COLO829 (cell line): ENCODE data around the gene GIPC3.
A peak's percentile ranks its signal among the peaks of the same experiment; 100 is the strongest.

Experiments
- DNase-seq: peaks from one replicate; pipeline ENCODE4 v3.0.0; 2012; ENCODE audit warnings: low spot score

GIPC3 gene, protein sequence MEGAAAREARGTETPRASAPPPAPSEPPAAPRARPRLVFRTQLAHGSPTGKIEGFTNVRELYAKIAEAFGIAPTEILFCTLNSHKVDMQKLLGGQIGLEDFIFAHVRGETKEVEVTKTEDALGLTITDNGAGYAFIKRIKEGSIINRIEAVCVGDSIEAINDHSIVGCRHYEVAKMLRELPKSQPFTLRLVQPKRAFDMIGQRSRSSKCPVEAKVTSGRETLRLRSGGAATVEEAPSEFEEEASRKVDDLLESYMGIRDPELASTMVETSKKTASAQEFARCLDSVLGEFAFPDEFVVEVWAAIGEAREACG

DNA sequence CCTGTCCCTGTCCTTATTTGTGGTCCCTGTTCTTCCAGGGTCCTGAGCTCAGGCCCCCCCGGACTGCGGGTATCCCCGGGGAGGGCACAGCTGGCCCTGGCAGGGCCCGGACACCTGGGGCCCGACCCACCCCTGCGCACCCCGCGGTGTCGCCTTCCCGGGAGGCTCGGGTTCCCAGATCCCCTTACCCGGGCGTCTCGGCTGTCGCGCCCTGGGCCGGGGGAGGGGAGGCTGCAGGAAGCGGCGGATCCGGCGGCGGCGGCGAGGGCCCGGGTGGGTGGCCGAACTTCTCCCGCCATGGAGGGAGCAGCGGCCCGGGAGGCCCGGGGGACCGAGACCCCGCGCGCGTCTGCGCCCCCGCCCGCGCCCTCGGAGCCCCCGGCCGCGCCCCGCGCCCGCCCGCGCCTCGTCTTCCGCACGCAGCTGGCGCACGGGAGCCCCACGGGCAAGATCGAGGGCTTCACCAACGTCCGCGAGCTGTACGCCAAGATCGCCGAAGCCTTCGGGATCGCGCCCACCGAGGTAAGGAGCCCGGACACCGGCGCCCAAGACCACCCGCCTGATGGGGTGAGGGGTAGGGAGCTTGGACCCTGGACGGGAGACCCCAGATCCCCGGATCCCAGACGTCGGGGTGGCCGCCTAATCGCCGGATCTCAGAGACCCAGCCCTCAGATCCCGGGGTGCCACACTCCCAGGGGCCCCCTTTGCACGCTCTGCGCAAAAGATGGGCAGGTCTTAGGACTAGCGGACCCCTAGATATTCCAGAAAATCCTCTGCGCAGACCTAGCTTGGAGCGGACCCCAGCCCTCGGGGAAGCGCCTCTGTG lies at the start of gene GIPC3:
GIPC3 (plus strand) TSS at position 178 of the 826 bp plus-strand sequence; CDS start at position 298, 120 bp downstream.
- no peak for DNase-seq

DNA sequence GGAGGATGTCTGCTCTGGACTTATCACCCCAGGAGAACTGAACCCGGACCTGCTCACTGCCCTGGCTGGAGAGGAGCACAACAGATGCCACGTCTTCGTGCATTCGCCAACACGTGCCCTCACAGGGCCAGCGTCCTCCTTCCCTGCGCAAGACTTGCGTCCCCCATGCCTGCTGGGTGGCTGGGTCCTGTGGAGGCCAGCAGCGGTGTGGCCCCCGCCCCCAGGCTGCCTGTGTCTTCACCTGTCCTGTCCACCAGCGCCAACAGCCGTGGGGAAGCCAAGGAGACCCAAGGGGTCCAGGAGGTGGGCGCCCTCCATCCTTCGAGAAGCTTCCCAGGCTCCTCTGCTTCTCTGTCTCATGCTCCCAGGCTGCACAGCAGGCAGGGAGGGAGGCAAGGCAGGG lies 49.7 kb upstream of the GIPC3 start:
- DNase-seq: no peak

DNA sequence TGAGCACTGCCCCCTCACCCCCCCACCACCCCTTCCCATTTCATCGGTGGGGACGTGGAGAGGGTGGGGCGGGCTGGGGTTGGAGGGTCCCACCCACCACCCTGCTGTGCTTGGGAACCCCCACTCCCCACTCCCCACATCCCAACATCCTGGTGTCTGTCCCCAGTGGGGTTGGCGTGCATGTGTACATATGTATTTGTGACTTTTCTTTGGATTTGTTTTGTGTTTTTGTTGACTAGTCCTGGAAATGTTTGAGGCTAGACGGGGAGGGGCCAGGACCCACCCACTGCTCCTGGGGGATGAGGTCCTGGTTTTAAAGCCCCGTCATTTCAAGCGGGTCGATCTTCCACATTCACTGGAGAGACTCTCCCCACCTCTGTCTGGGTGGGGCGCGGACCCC lies 49.3 kb upstream of the GIPC3 start:
- no peak for DNase-seq

DNA sequence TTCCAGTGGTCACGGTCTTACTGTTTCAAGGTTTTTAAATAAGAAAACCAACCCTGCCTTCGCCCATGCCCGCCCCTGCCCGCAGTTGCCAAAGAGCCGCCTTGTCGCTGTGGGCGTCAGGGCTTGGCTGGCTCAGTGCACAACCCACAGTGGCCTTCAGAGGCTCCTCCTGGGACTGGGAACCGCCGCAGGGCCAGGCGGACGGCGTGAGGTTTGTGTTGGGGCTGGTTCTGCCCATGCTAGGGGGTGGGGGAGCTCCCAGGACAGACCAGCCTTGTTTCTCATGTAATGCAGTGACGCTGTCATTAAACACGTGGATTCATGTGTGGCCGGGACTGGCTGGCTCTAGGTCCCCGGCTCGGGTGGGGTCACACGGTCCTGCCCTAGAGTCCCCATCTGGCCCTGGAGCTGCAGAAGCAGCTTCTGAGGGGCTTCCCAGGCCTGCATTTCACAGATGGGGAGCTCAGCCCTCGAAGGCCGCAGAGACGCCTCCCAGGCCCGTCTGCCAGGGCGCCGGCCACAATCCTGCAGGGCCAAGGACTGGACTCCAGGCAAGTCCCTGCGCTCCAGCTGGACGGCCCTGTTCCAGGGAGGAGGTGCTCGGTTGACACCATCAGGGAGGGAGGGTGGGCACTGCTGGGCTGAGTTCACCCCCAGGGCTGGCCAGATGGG lies 48.7 kb upstream of the GIPC3 start:
- DNase-seq: peak; percentile 95

DNA sequence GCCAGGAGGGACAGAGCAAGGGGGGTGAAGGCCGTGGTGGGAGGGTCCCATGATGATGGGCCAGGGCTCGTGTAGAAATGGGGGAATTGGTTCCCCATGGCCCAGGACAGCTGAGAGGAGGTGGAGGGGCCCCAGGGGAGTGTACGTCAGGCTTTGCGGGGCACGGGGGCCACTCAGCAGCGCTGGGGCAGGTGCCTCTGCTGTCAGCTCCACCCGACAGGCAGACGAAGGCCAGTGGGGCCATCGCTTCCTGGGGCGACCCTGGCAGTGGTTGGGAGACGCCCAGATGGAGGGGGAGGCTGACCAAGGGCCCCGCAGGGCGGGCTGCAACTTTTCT lies 48.2 kb upstream of the GIPC3 start:
- DNase-seq: no peak

DNA sequence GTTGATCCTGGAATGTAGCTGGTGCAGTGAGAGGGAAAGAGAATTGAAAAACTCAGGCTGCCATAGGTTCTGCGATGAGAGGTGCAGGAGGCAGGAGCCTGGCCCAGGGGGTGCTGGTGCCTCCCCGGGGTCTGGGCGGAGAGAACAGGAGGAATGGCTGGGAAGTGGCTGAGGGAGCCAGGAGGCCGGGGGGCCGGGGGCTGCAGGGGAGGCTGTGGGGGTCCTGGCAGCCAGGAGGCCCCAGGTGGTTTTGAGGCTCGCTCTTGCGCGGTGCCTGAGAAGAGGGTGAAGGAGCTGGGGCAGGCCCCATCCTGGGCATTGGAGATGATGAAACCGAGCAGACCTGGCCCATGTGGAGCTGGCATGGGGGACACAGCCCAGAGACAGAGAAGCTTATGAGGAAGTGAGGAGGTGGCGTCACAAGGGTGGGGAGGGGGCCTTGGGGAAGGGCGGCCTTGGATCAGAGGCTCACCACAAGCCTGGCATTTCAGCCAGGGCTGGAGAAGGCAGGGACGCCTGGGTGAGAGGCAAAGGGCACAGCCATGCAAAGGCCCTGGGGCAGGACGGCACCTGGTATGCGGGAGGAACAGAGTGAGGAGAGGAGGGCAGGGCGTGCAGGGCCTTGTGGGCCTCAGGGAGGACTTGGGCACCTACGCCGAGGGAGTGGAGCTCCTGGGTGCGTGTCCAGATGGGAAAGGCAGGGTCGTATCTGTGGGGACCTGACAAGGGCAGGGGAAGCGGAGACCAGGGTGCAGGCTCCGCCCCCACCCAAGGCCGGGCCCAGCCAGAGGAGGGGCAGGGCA lies 47.6 kb upstream of the GIPC3 start:
- DNase-seq: no peak

DNA sequence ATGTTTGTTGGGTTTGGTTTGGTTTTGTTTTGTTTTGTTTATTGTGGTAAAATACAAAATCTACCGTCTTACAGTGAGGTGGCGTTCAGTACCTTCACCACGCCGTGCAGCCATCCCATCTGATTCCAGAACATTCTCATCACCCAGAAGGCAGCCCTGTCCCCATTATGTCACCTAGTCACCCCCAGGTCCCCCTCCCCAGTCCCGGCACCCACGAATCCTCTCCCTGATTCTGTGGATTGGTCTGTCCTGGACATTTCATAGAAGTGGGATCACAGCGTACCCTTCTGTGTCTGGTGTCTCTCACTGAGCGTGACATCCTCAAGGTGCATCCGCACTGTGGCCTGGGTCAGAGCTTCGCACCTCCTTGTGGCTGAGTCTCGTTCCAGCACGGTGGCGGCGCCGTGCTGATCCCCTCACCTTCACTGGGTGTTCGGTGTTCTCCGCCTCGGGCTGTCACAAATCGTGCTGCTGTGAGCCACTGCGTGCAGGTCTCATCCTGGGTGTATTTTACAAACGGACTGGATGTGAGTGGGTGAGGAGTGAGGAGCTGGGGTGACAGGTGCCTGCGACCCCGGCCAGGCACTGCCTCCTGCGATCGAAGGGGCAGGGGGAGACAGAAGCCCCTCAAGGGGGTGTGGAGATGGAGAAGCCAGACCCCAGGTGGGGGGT lies 46.9 kb upstream of the GIPC3 start:
- DNase-seq: no peak

DNA sequence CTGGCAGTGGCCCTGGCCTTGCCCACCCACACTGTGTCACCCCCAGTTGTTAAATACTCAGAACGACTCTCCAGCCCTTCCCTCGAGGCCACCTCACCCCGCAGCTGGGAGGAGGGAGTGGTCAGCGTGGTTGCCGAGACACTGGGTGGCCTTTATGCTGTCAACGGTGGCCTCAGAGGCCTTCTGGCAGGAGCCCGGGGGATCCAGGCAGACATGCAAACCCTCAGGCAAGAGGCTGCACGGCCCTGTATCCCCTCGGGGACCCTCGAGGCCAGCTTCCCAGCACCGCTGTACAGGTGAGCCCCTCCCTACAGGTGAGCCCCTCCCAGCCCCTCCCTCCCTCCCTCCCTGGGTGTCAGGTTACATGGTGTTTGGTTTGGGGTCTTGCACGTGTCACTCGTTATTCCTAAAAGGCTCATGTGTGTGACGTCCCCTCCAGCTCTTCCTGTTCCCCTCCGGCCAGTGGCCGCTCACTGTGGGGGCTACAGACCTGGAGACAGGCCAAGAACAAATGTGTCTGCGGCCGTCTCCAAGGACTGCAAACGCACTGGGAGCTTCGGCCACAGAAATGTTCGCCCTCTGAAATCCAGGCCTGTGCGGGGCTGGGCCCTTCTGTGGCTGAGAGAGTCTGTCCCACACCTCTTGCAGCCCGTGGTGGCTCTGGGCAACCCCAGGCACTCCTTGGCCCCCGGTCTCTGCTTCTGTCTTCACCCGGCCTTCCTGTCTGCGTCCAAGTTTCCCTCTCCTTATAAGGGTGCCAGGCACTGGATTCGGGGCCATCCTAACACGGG lies 46.1 kb upstream of the GIPC3 start, which contains the start of gene TEKTIP1:
TEKTIP1 (plus strand) TSS at position 210 of the 791 bp plus-strand sequence; CDS start at position 214, 4 bp downstream.
- DNase-seq: no peak

DNA sequence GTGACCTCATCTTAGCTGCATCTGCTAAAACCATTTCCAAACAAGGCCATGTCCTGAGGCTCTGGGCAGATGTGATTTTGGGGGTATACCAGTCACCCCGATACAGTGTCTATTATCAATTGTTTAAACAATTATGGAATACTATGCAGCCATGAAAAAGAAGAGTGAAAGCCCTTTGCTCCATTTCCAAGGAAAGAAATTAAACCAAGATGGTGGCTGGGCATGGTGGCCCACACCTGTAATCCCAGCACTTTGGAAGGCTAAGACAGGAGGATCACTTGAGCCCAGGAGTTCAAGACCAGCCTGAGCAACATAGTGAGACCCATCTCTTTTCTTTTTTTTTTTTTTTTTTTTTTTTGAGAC lies 45.5 kb upstream of the GIPC3 start:
- DNase-seq: no peak

DNA sequence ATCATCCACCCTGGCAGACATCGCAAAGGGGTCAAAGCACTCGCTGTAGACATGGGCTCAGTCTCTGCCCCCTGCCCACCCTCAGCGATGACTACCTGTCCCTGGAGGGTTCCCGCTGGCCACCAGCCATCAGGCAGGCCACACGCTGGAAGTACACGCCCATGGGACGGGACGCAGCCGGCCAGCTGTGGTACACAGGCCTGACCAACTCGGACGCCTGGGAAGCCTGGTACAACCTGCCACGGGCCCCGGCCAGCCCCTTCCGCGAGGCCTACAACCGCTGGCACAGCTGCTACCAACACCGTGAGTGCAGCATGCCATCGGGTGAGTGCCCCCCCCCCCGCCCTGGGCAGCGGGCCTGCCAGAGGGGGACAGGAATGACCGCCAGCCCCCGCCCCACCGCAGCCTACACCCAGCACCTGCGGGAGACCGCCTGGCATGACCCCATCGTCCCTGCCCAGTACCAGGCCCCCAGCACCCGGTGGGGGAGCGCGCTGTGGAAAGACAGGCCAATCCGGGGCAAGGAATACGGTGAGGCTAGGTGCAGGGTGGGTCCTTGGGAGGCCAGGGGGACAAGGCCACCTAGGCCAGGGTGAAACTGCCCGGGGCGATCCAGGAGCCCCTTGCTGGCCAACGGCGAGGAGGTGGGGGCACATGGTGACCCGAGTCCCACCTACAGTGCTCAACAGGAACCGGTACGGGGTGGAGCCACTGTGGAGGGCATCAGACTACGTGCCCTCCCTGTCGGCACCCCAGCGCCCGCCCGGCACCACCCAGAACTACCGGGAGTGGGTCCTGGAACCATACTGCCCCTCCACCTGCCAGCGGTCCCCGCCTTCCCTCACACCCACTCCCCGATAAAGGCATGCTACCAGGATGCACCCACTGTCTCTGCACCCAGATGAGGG lies 41.9 kb upstream of the GIPC3 start:
- no peak for DNase-seq

DNA sequence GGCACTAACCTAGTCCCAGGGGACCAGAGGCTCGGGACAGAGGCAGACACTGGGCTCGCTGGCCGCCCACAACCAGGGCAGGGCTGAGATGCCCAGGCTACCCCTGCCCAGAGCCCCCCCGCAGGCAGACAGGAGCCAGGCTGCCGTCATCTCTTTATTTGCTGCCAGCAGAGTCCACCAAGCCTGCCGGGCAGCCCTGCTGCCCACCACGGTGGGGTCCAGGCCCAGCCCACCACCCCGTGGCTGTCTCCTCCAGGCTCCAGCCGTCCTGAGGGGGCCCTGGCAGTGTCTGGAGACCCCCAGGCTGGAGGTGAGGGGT lies 41.3 kb upstream of the GIPC3 start:
- DNase-seq: no peak

DNA sequence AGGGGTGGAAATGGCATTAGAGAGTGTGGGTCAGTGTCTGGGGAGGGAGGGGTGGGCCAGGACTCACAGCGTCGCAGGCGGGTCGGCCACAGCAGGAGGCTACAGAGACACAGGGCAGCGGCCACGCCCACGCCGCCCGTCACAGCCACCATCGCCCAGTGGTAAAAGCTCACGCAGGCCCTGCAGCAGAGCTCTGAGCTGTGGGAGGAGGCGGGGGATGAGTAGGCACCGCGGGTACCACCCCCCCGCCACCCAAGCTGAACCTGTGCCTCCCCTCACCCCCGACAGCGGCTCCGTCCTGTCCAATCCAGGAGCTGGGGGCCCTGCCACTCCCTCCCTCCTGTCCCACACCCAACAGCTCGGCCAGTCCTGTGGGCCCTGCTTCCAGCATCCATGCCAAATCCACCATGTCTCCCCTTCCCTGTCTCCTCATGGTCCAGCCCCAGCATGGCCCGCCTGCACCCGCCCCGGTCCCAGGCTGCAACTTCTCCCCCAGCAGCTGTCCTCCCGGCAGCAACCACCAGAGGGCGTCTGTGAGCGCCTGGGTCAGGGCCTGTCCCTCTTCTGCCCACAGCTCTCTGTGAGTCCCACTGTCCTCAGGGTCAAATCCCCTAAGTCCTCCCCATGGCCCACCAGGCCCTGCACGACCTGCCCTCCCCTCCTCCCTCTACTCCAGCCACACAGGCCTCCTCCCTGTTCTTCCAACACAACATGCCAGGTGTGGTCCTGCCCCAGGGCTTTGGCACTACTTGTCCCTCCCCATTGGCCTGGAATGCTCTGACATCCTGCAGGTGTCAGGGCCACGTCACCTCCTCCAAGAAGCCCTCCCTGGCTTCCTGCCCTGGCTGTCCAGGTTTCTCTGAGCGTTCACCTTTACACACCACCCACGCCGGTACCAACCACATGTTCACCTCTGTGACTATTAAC lies 40.3 kb upstream of the GIPC3 start:
- peak; percentile 50 for DNase-seq

DNA sequence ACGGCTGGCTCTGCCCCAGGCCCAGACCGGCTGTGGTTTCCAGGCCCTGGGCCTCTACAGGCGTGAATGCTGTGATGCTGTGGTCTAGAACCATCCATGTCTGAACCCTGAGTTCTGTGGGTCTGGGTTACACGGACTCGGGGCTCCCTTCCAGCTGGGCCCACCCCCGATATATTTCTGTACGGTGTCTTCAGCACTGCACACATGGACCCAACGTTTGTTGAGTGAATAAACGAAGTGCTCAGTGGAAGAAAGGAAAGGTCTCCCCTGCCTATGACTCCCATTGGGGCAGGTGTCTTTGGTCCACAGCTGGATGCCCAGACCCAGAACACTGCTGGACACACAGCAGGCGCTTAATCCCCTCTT lies 39.6 kb upstream of the GIPC3 start:
- no peak for DNase-seq

DNA sequence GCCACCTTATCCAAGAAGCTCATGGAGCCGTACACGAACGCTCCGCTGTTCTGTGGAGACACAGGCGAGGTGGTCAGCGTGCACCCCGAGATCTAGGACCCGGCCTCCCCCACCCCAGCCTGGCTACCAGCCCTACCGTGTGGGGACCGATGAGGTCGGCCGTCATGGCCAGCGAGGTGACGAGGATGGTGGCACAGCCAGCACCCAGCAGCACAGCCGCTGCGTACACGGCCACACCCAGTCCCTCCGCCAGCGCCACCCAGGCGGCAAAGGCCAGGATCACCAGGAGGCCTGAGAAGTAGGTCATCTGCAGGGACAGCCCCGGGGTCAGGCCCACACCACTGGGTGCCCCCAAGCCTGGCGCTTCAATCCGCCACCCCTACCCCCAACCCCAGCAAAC lies 39.2 kb upstream of the GIPC3 start:
- no peak for DNase-seq

DNA sequence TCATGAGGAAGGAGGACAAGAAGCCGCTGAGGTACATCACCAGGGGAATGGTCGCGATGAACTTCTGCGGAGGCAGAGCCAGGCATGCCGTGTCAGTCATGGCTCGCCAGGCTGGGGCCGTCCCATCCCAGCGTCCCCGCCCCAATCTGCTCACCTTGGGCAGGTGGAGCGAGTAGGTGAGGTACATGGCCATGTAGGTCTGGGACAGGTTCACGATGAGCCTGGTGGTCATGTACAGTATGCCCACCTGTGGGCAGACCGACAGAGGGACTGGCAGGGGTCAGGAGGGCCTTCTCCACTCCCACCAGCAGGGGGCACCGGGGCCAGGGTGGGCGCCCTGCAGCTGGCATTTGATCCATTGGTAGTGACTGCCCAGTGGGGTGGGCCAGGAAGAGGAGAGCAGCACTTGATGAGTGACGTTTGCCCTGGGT lies 38.0 kb upstream of the GIPC3 start:
- DNase-seq: no peak

DNA sequence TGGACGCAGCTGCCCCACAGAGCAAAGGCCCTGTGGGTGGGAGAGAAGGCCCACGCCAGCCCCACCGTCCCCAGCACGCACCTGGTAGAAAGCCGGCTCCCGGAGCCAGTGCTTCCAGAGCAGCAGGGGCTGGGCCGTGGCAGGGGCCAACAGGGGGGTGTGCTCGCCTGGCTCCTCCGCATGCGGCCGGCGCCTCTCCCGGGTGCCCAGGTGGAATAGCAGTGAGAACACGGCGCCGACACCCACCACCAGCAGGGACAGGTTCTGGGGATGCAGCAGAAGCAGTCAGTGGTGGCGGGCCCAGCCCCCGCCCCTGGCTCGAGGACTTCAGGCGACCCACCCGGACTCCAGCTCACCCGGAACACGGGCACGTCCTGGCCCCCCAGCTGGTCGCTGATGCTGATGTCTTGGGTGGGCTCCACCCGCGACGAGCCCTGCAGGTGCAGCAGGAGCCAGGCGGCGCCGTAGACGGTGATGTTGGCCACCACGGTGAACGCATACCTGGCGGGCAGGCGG lies 37.5 kb upstream of the GIPC3 start:
- DNase-seq: no peak

DNA sequence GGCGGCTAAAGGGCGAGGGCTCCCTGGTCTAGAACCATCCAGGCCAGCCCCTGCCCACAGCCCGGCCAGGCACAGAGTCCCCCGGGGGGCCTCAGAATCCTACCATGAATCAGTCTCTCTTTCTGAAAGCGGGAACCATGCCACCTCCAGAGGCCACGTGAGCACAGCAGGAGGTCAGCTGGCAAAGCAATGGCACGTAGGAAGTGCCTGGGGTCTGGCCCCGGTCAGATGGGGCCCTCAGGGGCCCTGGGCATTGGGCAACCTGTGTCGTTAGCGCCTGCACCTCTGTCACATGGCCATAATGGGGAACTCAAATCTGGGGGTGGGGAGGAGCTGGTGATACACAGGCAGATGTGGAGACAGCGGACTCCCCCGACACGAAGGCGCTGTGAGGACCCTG lies 36.7 kb upstream of the GIPC3 start:
- DNase-seq: no peak

DNA sequence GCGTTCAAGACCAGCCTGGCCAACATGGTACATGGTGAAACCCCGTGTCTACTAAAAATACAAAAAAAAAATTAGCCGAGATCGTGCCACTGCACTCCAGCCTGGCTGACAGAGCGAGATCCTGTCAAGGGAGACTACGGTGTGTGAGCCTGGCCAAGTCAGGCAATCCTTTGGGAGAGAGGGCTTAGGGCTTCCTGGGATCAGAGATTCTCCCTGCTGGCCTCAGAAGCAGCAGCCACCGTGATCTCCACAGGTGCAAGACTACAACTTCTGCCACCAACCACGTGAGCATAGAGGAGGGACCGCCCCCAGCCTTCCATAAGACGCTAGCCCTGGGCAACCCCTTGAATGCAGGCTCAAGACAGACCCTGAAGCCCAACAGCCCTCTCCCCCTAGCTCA lies 35.5 kb upstream of the GIPC3 start:
- no peak for DNase-seq
